ENCODE results near the gene IL31.

- TF ChIP-seq, protein P1, sequence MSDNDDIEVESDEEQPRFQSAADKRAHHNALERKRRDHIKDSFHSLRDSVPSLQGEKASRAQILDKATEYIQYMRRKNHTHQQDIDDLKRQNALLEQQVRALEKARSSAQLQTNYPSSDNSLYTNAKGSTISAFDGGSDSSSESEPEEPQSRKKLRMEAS (IDR thresholded peaks at IDR 0.05): no peak
- TF ChIP-seq CTCF (IDR thresholded peaks at IDR 0.05; ENCODE audit: low read depth, low read length, missing input control) (no peak), SP1 (IDR thresholded peaks at IDR 0.05) (no peak), YY1 (IDR thresholded peaks at IDR 0.05) (no peak), EGR1 (IDR thresholded peaks at IDR 0.05; ENCODE audit: low read depth in 2 of 2) (no peak), NR2F2 (IDR thresholded peaks at IDR 0.05) (no peak)
- TF ChIP-seq, protein P2, sequence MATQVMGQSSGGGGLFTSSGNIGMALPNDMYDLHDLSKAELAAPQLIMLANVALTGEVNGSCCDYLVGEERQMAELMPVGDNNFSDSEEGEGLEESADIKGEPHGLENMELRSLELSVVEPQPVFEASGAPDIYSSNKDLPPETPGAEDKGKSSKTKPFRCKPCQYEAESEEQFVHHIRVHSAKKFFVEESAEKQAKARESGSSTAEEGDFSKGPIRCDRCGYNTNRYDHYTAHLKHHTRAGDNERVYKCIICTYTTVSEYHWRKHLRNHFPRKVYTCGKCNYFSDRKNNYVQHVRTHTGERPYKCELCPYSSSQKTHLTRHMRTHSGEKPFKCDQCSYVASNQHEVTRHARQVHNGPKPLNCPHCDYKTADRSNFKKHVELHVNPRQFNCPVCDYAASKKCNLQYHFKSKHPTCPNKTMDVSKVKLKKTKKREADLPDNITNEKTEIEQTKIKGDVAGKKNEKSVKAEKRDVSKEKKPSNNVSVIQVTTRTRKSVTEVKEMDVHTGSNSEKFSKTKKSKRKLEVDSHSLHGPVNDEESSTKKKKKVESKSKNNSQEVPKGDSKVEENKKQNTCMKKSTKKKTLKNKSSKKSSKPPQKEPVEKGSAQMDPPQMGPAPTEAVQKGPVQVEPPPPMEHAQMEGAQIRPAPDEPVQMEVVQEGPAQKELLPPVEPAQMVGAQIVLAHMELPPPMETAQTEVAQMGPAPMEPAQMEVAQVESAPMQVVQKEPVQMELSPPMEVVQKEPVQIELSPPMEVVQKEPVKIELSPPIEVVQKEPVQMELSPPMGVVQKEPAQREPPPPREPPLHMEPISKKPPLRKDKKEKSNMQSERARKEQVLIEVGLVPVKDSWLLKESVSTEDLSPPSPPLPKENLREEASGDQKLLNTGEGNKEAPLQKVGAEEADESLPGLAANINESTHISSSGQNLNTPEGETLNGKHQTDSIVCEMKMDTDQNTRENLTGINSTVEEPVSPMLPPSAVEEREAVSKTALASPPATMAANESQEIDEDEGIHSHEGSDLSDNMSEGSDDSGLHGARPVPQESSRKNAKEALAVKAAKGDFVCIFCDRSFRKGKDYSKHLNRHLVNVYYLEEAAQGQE (IDR thresholded peaks at IDR 0.05): no peak
These were observed 45.5 kb downstream of the IL31 start for GRCh38 chr12:122128481-122128880.

Data from liver (tissue), 3 donors.